Measurements from ENCODE around the gene PTPRJ.
"Not testable (repeated sequence)": the region's sequence is repeated elsewhere in the genome, so short reads cannot be mapped to it uniquely, and the experiment has no call there.

Gene PTPRJ

GRCh38 chr11:48125866-48126265 is 145.5 kb downstream of the PTPRJ start:
- peaks cover 62% of the 10 kb centered on the region for H3K36me3 ChIP-seq (ENCODE audit: control insufficient read depth, insufficient read depth, low read length)
- no peaks in the 10 kb centered on the region for H3K27me3 ChIP-seq (replicated peaks; ENCODE audit: control insufficient read depth, insufficient read depth, low read length, poor library complexity, severe bottlenecking)
- no peaks in the 10 kb centered on the region for H3K9me3 ChIP-seq (ENCODE audit: control insufficient read depth, low read length)
- no peak overlapping the region for H3K27ac ChIP-seq (ENCODE audit: insufficient read depth, low read length, poor library complexity, severe bottlenecking)
- H3K4me1 ChIP-seq (ENCODE audit: control insufficient read depth, insufficient read depth, low read length, poor library complexity, severe bottlenecking), result no peaks in the 10 kb centered on the region
- no peak overlapping the region for H3K4me3 ChIP-seq (ENCODE audit: insufficient read depth, low read depth, low read length, poor library complexity, severe bottlenecking)
- no peak for DNase-seq

GRCh38 chr11:48127521-48128183 is 147.3 kb downstream of the PTPRJ start:
- Histone ChIP-seq H3K9me3 (ENCODE audit: control insufficient read depth, low read length) (no peaks in the 10 kb centered on the region), H3K27ac (ENCODE audit: insufficient read depth, low read length, poor library complexity, severe bottlenecking) (no peak overlapping the region), H3K36me3 (ENCODE audit: control insufficient read depth, insufficient read depth, low read length) (peaks cover 55% of the 10 kb centered on the region), H3K27me3 (replicated peaks; ENCODE audit: control insufficient read depth, insufficient read depth, low read length, poor library complexity, severe bottlenecking) (no peaks in the 10 kb centered on the region), H3K4me3 (ENCODE audit: insufficient read depth, low read depth, low read length, poor library complexity, severe bottlenecking) (no peak overlapping the region), H3K4me1 (ENCODE audit: control insufficient read depth, insufficient read depth, low read length, poor library complexity, severe bottlenecking) (no peaks in the 10 kb centered on the region)
- DNase-seq, result no peak

- Histone ChIP-seq H3K9me3 (ENCODE audit: control insufficient read depth, low read length) (no peaks in the 10 kb centered on the region), H3K27me3 (replicated peaks; ENCODE audit: control insufficient read depth, insufficient read depth, low read length, poor library complexity, severe bottlenecking) (no peaks in the 10 kb centered on the region), H3K4me1 (ENCODE audit: control insufficient read depth, insufficient read depth, low read length, poor library complexity, severe bottlenecking) (no peaks in the 10 kb centered on the region), H3K27ac (ENCODE audit: insufficient read depth, low read length, poor library complexity, severe bottlenecking) (no peak overlapping the region), H3K4me3 (ENCODE audit: insufficient read depth, low read depth, low read length, poor library complexity, severe bottlenecking) (no peak overlapping the region), H3K36me3 (ENCODE audit: control insufficient read depth, insufficient read depth, low read length) (peaks cover 44% of the 10 kb centered on the region)
- no peak for DNase-seq
Observed at GRCh38 chr11:48129697-48130395, 149.5 kb downstream of the PTPRJ start.

GRCh38 chr11:48134221-48134922 is 154.0 kb downstream of the PTPRJ start:
- peaks cover 26% of the 10 kb centered on the region for H3K36me3 ChIP-seq (ENCODE audit: control insufficient read depth, insufficient read depth, low read length)
- no peak overlapping the region for H3K4me3 ChIP-seq (ENCODE audit: insufficient read depth, low read depth, low read length, poor library complexity, severe bottlenecking)
- no peak overlapping the region for H3K27ac ChIP-seq (ENCODE audit: insufficient read depth, low read length, poor library complexity, severe bottlenecking)
- H3K9me3 ChIP-seq (ENCODE audit: control insufficient read depth, low read length), result no peaks in the 10 kb centered on the region
- H3K4me1 ChIP-seq (ENCODE audit: control insufficient read depth, insufficient read depth, low read length, poor library complexity, severe bottlenecking), result no peaks in the 10 kb centered on the region
- DNase-seq, result no peak
- H3K27me3 ChIP-seq (replicated peaks; ENCODE audit: control insufficient read depth, insufficient read depth, low read length, poor library complexity, severe bottlenecking), result no peaks in the 10 kb centered on the region

- H3K27me3 ChIP-seq (replicated peaks; ENCODE audit: control insufficient read depth, insufficient read depth, low read length, poor library complexity, severe bottlenecking), result no peaks in the 10 kb centered on the region
- no peaks in the 10 kb centered on the region for H3K4me1 ChIP-seq (ENCODE audit: control insufficient read depth, insufficient read depth, low read length, poor library complexity, severe bottlenecking)
- no peak overlapping the region for H3K27ac ChIP-seq (ENCODE audit: insufficient read depth, low read length, poor library complexity, severe bottlenecking)
- H3K9me3 ChIP-seq (ENCODE audit: control insufficient read depth, low read length), result no peaks in the 10 kb centered on the region
- H3K4me3 ChIP-seq (ENCODE audit: insufficient read depth, low read depth, low read length, poor library complexity, severe bottlenecking), result no peak overlapping the region
- H3K36me3 ChIP-seq (ENCODE audit: control insufficient read depth, insufficient read depth, low read length), result peaks cover 28% of the 10 kb centered on the region
- no peak for DNase-seq
Observed at GRCh38 chr11:48138222-48138621, 157.9 kb downstream of the PTPRJ start.

GRCh38 chr11:48139896-48140295 is 159.5 kb downstream of the PTPRJ start:
- H3K27me3 ChIP-seq (replicated peaks; ENCODE audit: control insufficient read depth, insufficient read depth, low read length, poor library complexity, severe bottlenecking); DNase-seq: not testable (repeated sequence)
- peaks cover 42% of the 10 kb centered on the region for H3K36me3 ChIP-seq (ENCODE audit: control insufficient read depth, insufficient read depth, low read length)

GRCh38 chr11:48141475-48142122 is 161.2 kb downstream of the PTPRJ start:
- Histone ChIP-seq H3K27me3 (replicated peaks; ENCODE audit: control insufficient read depth, insufficient read depth, low read length, poor library complexity, severe bottlenecking) (no peaks in the 10 kb centered on the region), H3K36me3 (ENCODE audit: control insufficient read depth, insufficient read depth, low read length) (peaks cover 37% of the 10 kb centered on the region), H3K27ac (ENCODE audit: insufficient read depth, low read length, poor library complexity, severe bottlenecking) (peak overlapping the region; percentile 14), H3K4me3 (ENCODE audit: insufficient read depth, low read depth, low read length, poor library complexity, severe bottlenecking) (no peak overlapping the region), H3K9me3 (ENCODE audit: control insufficient read depth, low read length) (no peaks in the 10 kb centered on the region), H3K4me1 (ENCODE audit: control insufficient read depth, insufficient read depth, low read length, poor library complexity, severe bottlenecking) (no peaks in the 10 kb centered on the region)
- no peak for DNase-seq

More at GRCh38 chr11:48139896-48140295, 159.5 kb downstream of the PTPRJ start:
- H3K9me3 ChIP-seq (ENCODE audit: control insufficient read depth, low read length); H3K27ac ChIP-seq (ENCODE audit: insufficient read depth, low read length, poor library complexity, severe bottlenecking); H3K4me1 ChIP-seq (ENCODE audit: control insufficient read depth, insufficient read depth, low read length, poor library complexity, severe bottlenecking); H3K4me3 ChIP-seq (ENCODE audit: insufficient read depth, low read depth, low read length, poor library complexity, severe bottlenecking): not testable (repeated sequence)

GRCh38 chr11:48142889-48143288 is 162.5 kb downstream of the PTPRJ start:
- no peaks in the 10 kb centered on the region for H3K4me1 ChIP-seq (ENCODE audit: control insufficient read depth, insufficient read depth, low read length, poor library complexity, severe bottlenecking)
- H3K27me3 ChIP-seq (replicated peaks; ENCODE audit: control insufficient read depth, insufficient read depth, low read length, poor library complexity, severe bottlenecking), result no peaks in the 10 kb centered on the region
- DNase-seq, result no peak
- H3K9me3 ChIP-seq (ENCODE audit: control insufficient read depth, low read length), result no peaks in the 10 kb centered on the region
- H3K27ac ChIP-seq (ENCODE audit: insufficient read depth, low read length, poor library complexity, severe bottlenecking), result no peak overlapping the region
- peaks cover 40% of the 10 kb centered on the region for H3K36me3 ChIP-seq (ENCODE audit: control insufficient read depth, insufficient read depth, low read length)
- no peak overlapping the region for H3K4me3 ChIP-seq (ENCODE audit: insufficient read depth, low read depth, low read length, poor library complexity, severe bottlenecking)

GRCh38 chr11:48148749-48149148 is 168.4 kb downstream of the PTPRJ start:
- no peak overlapping the region for H3K4me3 ChIP-seq (ENCODE audit: insufficient read depth, low read depth, low read length, poor library complexity, severe bottlenecking)
- H3K27ac ChIP-seq (ENCODE audit: insufficient read depth, low read length, poor library complexity, severe bottlenecking), result no peak overlapping the region
- H3K4me1 ChIP-seq (ENCODE audit: control insufficient read depth, insufficient read depth, low read length, poor library complexity, severe bottlenecking), result no peaks in the 10 kb centered on the region
- H3K27me3 ChIP-seq (replicated peaks; ENCODE audit: control insufficient read depth, insufficient read depth, low read length, poor library complexity, severe bottlenecking), result no peaks in the 10 kb centered on the region
- no peak for DNase-seq
- H3K36me3 ChIP-seq (ENCODE audit: control insufficient read depth, insufficient read depth, low read length), result peaks cover 53% of the 10 kb centered on the region
- peaks cover 6% of the 10 kb centered on the region for H3K9me3 ChIP-seq (ENCODE audit: control insufficient read depth, low read length)
